ENCODE results near the gene CEMIP2.
"Not testable (repeated sequence)": the region's sequence is repeated elsewhere in the genome, so short reads cannot be mapped to it uniquely, and the experiment has no call there.

CEMIP2 gene

GRCh38 chr9:71709384-71709783, 58.9 kb downstream of the CEMIP2 start:
- DNase-seq (ENCODE audit: low read depth in 2 of 2) = no peak

- DNase-seq (ENCODE audit: low read depth in 2 of 2) = no peak
These were observed 62.1 kb downstream of the CEMIP2 start for GRCh38 chr9:71706176-71706575.

- DNase-seq (ENCODE audit: low read depth in 2 of 2) = no peak
These were observed 63.5 kb downstream of the CEMIP2 start for GRCh38 chr9:71704796-71705195.

- DNase-seq (ENCODE audit: low read depth in 2 of 2) = no peak
These were observed 65.0 kb downstream of the CEMIP2 start for GRCh38 chr9:71703172-71703872.

- DNase-seq (ENCODE audit: low read depth in 2 of 2) = no peak
These were observed 70.4 kb downstream of the CEMIP2 start for GRCh38 chr9:71697882-71698281.

GRCh38 chr9:71694332-71694731, 74.0 kb downstream of the CEMIP2 start:
- DNase-seq (ENCODE audit: low read depth in 2 of 2) = no peak

- DNase-seq (ENCODE audit: low read depth in 2 of 2) = no peak
These were observed 74.7 kb downstream of the CEMIP2 start for GRCh38 chr9:71693607-71694006.

GRCh38 chr9:71692337-71692736, 76.0 kb downstream of the CEMIP2 start:
- DNase-seq (ENCODE audit: low read depth in 2 of 2) = no peak

- DNase-seq (ENCODE audit: low read depth in 2 of 2) = not testable (repeated sequence)
These were observed 76.7 kb downstream of the CEMIP2 start for GRCh38 chr9:71691576-71691975.

GRCh38 chr9:71690689-71691435, 77.5 kb downstream of the CEMIP2 start:
- no peak for DNase-seq (ENCODE audit: low read depth in 2 of 2)

GRCh38 chr9:71690063-71690688, 78.1 kb downstream of the CEMIP2 start:
- no peak for DNase-seq (ENCODE audit: low read depth in 2 of 2)

GRCh38 chr9:71687676-71688075, 80.6 kb downstream of the CEMIP2 start:
- no peak for DNase-seq (ENCODE audit: low read depth in 2 of 2)

GRCh38 chr9:71685988-71686387, 82.3 kb downstream of the CEMIP2 start:
- DNase-seq (ENCODE audit: low read depth in 2 of 2) = no peak

GRCh38 chr9:71685394-71685793, 82.9 kb downstream of the CEMIP2 start:
- DNase-seq (ENCODE audit: low read depth in 2 of 2) = no peak

GRCh38 chr9:71684566-71684965, 83.7 kb downstream of the CEMIP2 start:
- no peak for DNase-seq (ENCODE audit: low read depth in 2 of 2)

GRCh38 chr9:71683598-71684235, 84.6 kb downstream of the CEMIP2 start:
- no peak for DNase-seq (ENCODE audit: low read depth in 2 of 2)

- DNase-seq (ENCODE audit: low read depth in 2 of 2) = no peak
These were observed 86.5 kb downstream of the CEMIP2 start for GRCh38 chr9:71681708-71682272.

GRCh38 chr9:71681104-71681707, 87.1 kb downstream of the CEMIP2 start:
- DNase-seq (ENCODE audit: low read depth in 2 of 2) = no peak

- DNase-seq (ENCODE audit: low read depth in 2 of 2) = peak in 1 of 2 experiments; percentile 43
These were observed 87.9 kb downstream of the CEMIP2 start for GRCh38 chr9:71680189-71680980.

- DNase-seq (ENCODE audit: low read depth in 2 of 2) = no peak
These were observed 89.3 kb downstream of the CEMIP2 start for GRCh38 chr9:71678999-71679398.

GRCh38 chr9:71677209-71677608, 91.1 kb downstream of the CEMIP2 start:
- no peak for DNase-seq (ENCODE audit: low read depth in 2 of 2)
